Kidney (tissue), 14 donors: ENCODE data around the gene SVIL. TPM values are rescaled to one million over a fixed set of nuclear protein-coding genes. Genes with fewer than 3 reads are reported as not detected.

Source experiments
- DNase-seq, 5 donors: peaks; one replicate each; pipeline ENCODE4 v3.0.0-alpha.2; 2013 to 2020
- FAIRE-seq: peaks from 2 replicates; lab custom pipeline; 2012; peaks lifted over from hg19 to GRCh38; lab: Jason Lieb, UNC
- H3K27ac ChIP-seq, 2 donors: one replicate each; pipeline ENCODE4 v1.7.0; 2013; ENCODE audit warnings: low read depth in 2 of 2, low read length in 2 of 2, inconsistent platforms in 1 of 2
- H3K27me3 ChIP-seq: one replicate; pipeline ENCODE4 v1.7.1; 2013; ENCODE audit warnings: low read length, inconsistent platforms; ENCODE audit not compliant: control insufficient read depth, insufficient read depth
- H3K36me3 ChIP-seq, 3 donors: one replicate each; pipeline versions ENCODE4 v1.7.0 to v1.7.1; 2013; ENCODE audit warnings: low read length in 3 of 3, control low read depth in 1 of 3, inconsistent platforms in 1 of 3; ENCODE audit not compliant: insufficient read depth in 3 of 3, control insufficient read depth in 2 of 3
- H3K4me1 ChIP-seq, 3 donors: one replicate each; pipeline versions ENCODE4 v1.7.0 to v1.7.1; 2013; ENCODE audit warnings: low read length in 3 of 3, inconsistent platforms in 1 of 3, low read depth in 1 of 3; ENCODE audit not compliant: control insufficient read depth in 2 of 3, insufficient read depth in 2 of 3
- H3K4me3 ChIP-seq, 3 donors: one replicate each; pipeline versions ENCODE4 v1.7.0 to v1.8.1; 2013; ENCODE audit warnings: low read length in 3 of 3, control low read depth in 1 of 3, inconsistent platforms in 1 of 3
- H3K9ac ChIP-seq, 3 donors: one replicate each; pipeline versions ENCODE4 v1.7.0 to v1.7.1; 2013; ENCODE audit warnings: low read length in 3 of 3, control low read depth in 1 of 3, inconsistent platforms in 1 of 3
- H3K9me3 ChIP-seq, 3 donors: one replicate each; pipeline versions ENCODE4 v1.7.0 to v1.7.1; 2013; ENCODE audit warnings: low read length in 3 of 3, control low read depth in 1 of 3, inconsistent platforms in 1 of 3; ENCODE audit not compliant: control insufficient read depth in 2 of 3, insufficient read depth in 1 of 3
- intact Hi-C: fragments of 100-400 bp; cut with DNase I; formaldehyde crosslinking; loops from one replicate; pipeline ENCODE4 v1.11.1; 2022
- polyA plus RNA-seq: library from polyadenylated mRNA; stranded (reverse); fragments of 350-450 nt; fragmentation: Illumina TruSeq; extraction: RNeasy Lipid Tissue Mini Kit (QIAGEN cat#74804); gene quantifications from one replicate; pipeline ENCODE4 v1.2.3, GENCODE V29; 2014; ENCODE audit warnings: low read depth, low replicate concordance; ENCODE audit not compliant: insufficient read depth
- total RNA-seq: library from RNA; stranded (reverse); fragmentation: NEBNext Ultra II Directional; extraction: Animal tissue kit (Norgen Biotek cat#: 25700); gene quantifications from one replicate; pipeline ENCODE4 v1.2.1, GENCODE V29; 2021
- TF ChIP-seq, protein P1 (sequence below): IDR thresholded peaks from 3 replicates; pipeline ENCODE4 v1.5.1; 2012; ENCODE audit warnings: mild to moderate bottlenecking, moderate library complexity, borderline replicate concordance; ENCODE audit not compliant: insufficient read depth; ENCODE audit errors: extremely low read depth
- donor health status: control.
- donor health status: control.
- donor health status: control.
- donor health status: control.
- donor health status: control.
- donor health status: DM: yes; HTN: yes; CAD: no.
- donor health status: Normal renal cell carcinoma (clear cell type).

SVIL gene
- total and polyA plus RNA-seq, 2 donors from 2014 or later, result 7.4 to 94.4 TPM

DNA sequence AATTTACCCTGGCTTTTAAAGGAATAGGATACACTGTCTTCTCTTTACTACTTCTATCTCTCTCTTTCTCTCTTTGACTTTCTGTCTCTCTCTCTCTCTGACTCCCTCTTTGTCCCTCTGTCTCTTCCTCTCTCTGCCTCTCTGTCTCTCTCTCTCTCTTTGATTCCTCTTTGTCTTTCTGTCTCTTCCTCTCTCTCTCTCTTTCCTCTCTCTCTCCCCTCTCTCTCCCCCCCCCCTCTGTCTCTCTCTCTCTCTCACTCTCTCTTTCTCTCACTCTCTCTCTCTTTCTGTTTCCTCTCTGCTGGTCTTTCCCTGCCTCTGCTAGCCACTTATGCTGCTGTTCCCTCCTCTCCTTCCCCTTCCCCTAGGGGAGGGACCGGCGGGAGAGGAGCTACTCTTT, 196.9 kb downstream of the SVIL start:
- Histone ChIP-seq H3K9me3 (peaks cover 0 to 14% (median 2%) of the 10 kb centered on the region in 3 donors), H3K4me3 (no peak overlapping the region), H3K27ac (no peak overlapping the region), H3K9ac (no peak overlapping the region), H3K36me3 (no peaks in the 10 kb centered on the region), H3K27me3 (no peaks in the 10 kb centered on the region), H3K4me1 (no peaks in the 10 kb centered on the region)
- no peak for FAIRE-seq
- TF ChIP-seq, protein P1, sequence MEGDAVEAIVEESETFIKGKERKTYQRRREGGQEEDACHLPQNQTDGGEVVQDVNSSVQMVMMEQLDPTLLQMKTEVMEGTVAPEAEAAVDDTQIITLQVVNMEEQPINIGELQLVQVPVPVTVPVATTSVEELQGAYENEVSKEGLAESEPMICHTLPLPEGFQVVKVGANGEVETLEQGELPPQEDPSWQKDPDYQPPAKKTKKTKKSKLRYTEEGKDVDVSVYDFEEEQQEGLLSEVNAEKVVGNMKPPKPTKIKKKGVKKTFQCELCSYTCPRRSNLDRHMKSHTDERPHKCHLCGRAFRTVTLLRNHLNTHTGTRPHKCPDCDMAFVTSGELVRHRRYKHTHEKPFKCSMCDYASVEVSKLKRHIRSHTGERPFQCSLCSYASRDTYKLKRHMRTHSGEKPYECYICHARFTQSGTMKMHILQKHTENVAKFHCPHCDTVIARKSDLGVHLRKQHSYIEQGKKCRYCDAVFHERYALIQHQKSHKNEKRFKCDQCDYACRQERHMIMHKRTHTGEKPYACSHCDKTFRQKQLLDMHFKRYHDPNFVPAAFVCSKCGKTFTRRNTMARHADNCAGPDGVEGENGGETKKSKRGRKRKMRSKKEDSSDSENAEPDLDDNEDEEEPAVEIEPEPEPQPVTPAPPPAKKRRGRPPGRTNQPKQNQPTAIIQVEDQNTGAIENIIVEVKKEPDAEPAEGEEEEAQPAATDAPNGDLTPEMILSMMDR, result no peak
- intact Hi-C loops, result no loop called here
- no peak for DNase-seq

DNA sequence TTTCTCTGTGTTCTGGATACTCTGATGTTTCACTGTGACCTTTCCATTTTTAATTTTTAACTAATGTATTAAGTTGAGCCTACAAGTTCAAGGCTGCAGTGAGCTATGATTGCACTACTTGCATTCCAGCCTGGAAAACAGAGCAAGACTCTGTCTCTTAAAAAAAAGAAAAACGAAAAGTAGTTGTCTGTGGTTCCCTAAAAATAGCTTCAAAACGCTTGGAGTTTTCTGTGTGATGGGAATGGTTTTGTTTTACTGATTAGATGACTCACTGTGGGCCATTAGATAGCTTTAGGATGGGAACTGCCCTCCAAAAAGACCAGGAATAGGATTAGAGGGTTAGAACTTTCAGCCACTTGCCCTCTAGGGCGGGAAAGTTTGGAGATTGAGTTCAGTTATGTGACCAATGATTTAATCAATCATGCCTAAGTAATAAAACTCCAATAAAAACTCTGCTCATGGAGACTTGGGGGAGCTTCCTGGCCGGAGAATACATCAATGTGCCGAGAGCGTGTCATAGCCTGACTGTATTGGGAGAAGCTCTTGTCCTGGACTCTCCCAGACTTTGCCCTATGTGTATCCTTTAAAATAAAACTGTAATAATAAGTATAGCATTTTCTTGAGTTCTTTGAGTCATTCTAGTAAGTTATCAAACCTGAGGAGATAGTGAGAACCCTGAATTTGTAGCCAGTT, 198.8 kb downstream of the SVIL start:
- no peak for FAIRE-seq

DNA sequence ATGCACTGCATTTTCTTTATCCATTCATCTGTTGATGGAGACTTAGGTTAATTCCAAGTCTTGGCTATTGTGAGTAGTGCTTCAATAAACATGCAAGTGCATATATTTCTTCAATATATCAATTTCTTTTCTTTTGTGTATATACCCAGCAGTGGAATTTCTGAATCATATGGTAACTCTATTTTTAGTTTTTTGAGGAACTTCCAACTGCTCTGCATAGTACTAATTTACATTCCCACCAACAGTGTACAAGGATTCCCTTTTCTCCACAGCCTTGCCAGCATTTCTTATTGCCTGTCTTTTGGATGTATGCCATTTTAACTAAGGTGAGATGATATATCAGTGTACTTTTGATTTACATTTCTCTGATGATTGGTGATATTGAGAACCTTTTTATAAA, 200.7 kb downstream of the SVIL start:
- TF ChIP-seq, protein P1, result no peak
- Histone ChIP-seq H3K9me3 (peaks cover 0 to 10% (median 2%) of the 10 kb centered on the region in 3 donors), H3K4me3 (no peak overlapping the region), H3K36me3 (no peaks in the 10 kb centered on the region), H3K4me1 (no peaks in the 10 kb centered on the region), H3K9ac (no peak overlapping the region), H3K27me3 (no peaks in the 10 kb centered on the region), H3K27ac (no peak overlapping the region)
- intact Hi-C loops, result no loop called here
- FAIRE-seq, result no peak
- DNase-seq, result no peak

More for the DNA sequence above, 198.8 kb downstream of the SVIL start:
- H3K27ac ChIP-seq, result no peak overlapping the region
- intact Hi-C loops, result no loop called here
- H3K36me3 ChIP-seq, result no peaks in the 10 kb centered on the region
- no peaks in the 10 kb centered on the region for H3K4me1 ChIP-seq
- H3K9ac ChIP-seq, result no peak overlapping the region
- no peak overlapping the region for H3K4me3 ChIP-seq
- H3K27me3 ChIP-seq, result no peaks in the 10 kb centered on the region
- H3K9me3 ChIP-seq, result peaks cover 0 to 14% (median 2%) of the 10 kb centered on the region in 3 donors
- DNase-seq, result no peak
- TF ChIP-seq, protein P1, result no peak
